ENCODE results near the gene PPP1R2. TPM values are rescaled to one million over a fixed set of nuclear protein-coding genes. Genes with fewer than 3 reads are reported as not detected.

The PPP1R2 gene
- total and polyA plus RNA-seq, 2 of the 13 experiments (the other 11 are each of a cell fraction or from before 2014, with no cell fraction given): 36.5 to 86.5 TPM

DNA sequence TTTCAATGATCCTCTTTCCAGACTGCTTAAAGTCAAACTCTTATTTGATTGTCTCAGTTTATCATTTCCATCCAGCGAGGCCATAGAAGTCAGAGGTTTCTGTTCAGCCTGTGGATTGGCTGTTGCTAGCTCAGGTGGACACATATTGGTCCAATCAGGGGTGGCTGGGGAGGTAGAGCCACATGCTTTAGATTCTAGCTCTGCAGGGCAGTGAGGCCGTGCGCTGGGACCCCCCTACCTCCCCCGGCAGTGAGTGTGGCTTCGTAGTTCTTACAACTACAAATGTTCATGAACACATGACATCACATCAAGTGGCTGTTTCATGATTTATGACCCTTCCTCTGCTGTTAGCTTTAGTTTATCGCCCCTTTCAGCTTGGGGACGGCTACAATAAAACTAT is 22.6 kb upstream of the PPP1R2 start:
- FAIRE-seq (no peak), DNase-seq (ENCODE audit: low spot score) (no peak), ATAC-seq (no peak)
- H3K27ac ChIP-seq (ENCODE audit: extremely low read length, insufficient read depth, low read length): no peak overlapping the region
- no peaks in the 10 kb centered on the region for H4K20me1 ChIP-seq (ENCODE audit: insufficient read depth, low read length)
- no peaks in the 10 kb centered on the region for H3K79me2 ChIP-seq (ENCODE audit: insufficient read depth, low read length)
- CTCF ChIA-PET (ENCODE audit: low intra/inter-chr PET ratio, low total read pairs): no interaction called here
- H2AFZ ChIP-seq (ENCODE audit: low read length): no peak overlapping the region
- BruUV-seq (replicated peaks): no TSS peak
- 43% methylated on average over 7 of the region's 7 CpGs for WGBS (ENCODE audit: low lambda C conversion rate)
- no peak overlapping the region for H3K4me3 ChIP-seq (replicated peaks in 1 of 3; ENCODE audit: insufficient read depth in 1 of 3, low read depth in 2 of 3, low read length in 3 of 3)
- peak overlapping the region; percentile 49 for H3K4me2 ChIP-seq (ENCODE audit: low read depth, low read length)
- POLR2A ChIA-PET: no interaction called here
- no peaks in the 10 kb centered on the region; a peak in 1 of 5 replicates for H3K27me3 ChIP-seq (ENCODE audit: control insufficient read depth in 1 of 2, insufficient read depth in 2 of 2, low read length in 2 of 2)
- H3K9ac ChIP-seq (ENCODE audit: insufficient read depth, low read depth, low read length): no peak overlapping the region
- in situ Hi-C loops (cut with HindIII; ENCODE audit: extremely low pct_ligation_motif_present, low pct_unique_long_range_greater_than_20kb) (no loop called here), intact Hi-C loops (cut with micrococcal nuclease; ENCODE audit: unreplicated experiment) (loop anchor here (1.0 to 2.0 kb wide), 2 partner anchors 14 to 15 kb away; no protein-coding TSS in a partner anchor)
- no peak for TF ChIP-seq PBX2 (CRISPR knock-in tag; IDR thresholded peaks at IDR 0.05)
- TF ChIP-seq CREM (IDR thresholded peaks at IDR 0.05): no peak
- TF ChIP-seq CREM (CRISPR knock-in tag; IDR thresholded peaks at IDR 0.05): no peak
- TF ChIP-seq NFYB (CRISPR knock-in tag; IDR thresholded peaks at IDR 0.05): peak; percentile 66; the same call in 1 of the 2 replicates
- 0 out of 2 replicates have a peak, but pooled peaks cover 5% of the 10 kb centered on the region for H3K4me1 ChIP-seq (ENCODE audit: insufficient read depth, low read length)
- H3K9me3 ChIP-seq (ENCODE audit: low read length): no peaks in the 10 kb centered on the region
- no peaks in the 10 kb centered on the region for H3K36me3 ChIP-seq (replicated peaks in 1 of 2; ENCODE audit: control insufficient read depth in 1 of 2, insufficient read depth in 2 of 2, low read length in 2 of 2)

GRCh38 chr3:195563317-195563716 is 20.2 kb upstream of the PPP1R2 start:
- H3K79me2 ChIP-seq (ENCODE audit: insufficient read depth, low read length): no peaks in the 10 kb centered on the region
- no peaks in the 10 kb centered on the region for H3K36me3 ChIP-seq (replicated peaks in 1 of 2; ENCODE audit: control insufficient read depth in 1 of 2, insufficient read depth in 2 of 2, low read length in 2 of 2)
- BruUV-seq (replicated peaks): no TSS peak
- peaks cover 11% of the 10 kb centered on the region for H3K4me1 ChIP-seq (ENCODE audit: insufficient read depth, low read length)
- CTCF ChIA-PET (ENCODE audit: low intra/inter-chr PET ratio, low total read pairs): no interaction called here
- no peaks in the 10 kb centered on the region for H4K20me1 ChIP-seq (ENCODE audit: insufficient read depth, low read length)
- no peak overlapping the region for H3K4me3 ChIP-seq (replicated peaks in 1 of 3; ENCODE audit: insufficient read depth in 1 of 3, low read depth in 2 of 3, low read length in 3 of 3)
- POLR2A ChIA-PET: no interaction called here
- H3K27me3 ChIP-seq (ENCODE audit: control insufficient read depth in 1 of 2, insufficient read depth in 2 of 2, low read length in 2 of 2): peaks cover 0 to 2% of the 10 kb centered on the region in 2 experiments; a peak in 1 of 5 replicates
- no peak overlapping the region for H2AFZ ChIP-seq (ENCODE audit: low read length)
- in situ Hi-C loops (cut with HindIII; ENCODE audit: extremely low pct_ligation_motif_present, low pct_unique_long_range_greater_than_20kb): no loop called here
- no peak for FAIRE-seq
- intact Hi-C loops (cut with micrococcal nuclease; ENCODE audit: unreplicated experiment): no loop called here
- H3K9me3 ChIP-seq (ENCODE audit: low read length): no peaks in the 10 kb centered on the region
- no peak for ATAC-seq
- no peak for DNase-seq (ENCODE audit: low spot score)
- H3K9ac ChIP-seq (ENCODE audit: insufficient read depth, low read depth, low read length): no peak overlapping the region
- no peak overlapping the region for H3K27ac ChIP-seq (ENCODE audit: extremely low read length, insufficient read depth, low read length)
- H3K4me2 ChIP-seq (ENCODE audit: low read depth, low read length): no peak overlapping the region
- 75% methylated on average over 4 of the region's 4 CpGs for WGBS (ENCODE audit: low lambda C conversion rate)
- TF ChIP-seq NFKB2 (CRISPR knock-in tag; IDR thresholded peaks at IDR 0.05; ENCODE audit: borderline replicate concordance) (no peak), ATF4 (CRISPR knock-in tag; IDR thresholded peaks at IDR 0.05) (no peak), HOXA9 (CRISPR knock-in tag; IDR thresholded peaks at IDR 0.05; ENCODE audit: borderline replicate concordance) (no peak), ZNF350 (CRISPR knock-in tag; IDR thresholded peaks at IDR 0.05; ENCODE audit: borderline replicate concordance, low read depth) (no peak), CC2D1A (CRISPR knock-in tag; IDR thresholded peaks at IDR 0.05) (no peak)
- TF ChIP-seq, protein P1, sequence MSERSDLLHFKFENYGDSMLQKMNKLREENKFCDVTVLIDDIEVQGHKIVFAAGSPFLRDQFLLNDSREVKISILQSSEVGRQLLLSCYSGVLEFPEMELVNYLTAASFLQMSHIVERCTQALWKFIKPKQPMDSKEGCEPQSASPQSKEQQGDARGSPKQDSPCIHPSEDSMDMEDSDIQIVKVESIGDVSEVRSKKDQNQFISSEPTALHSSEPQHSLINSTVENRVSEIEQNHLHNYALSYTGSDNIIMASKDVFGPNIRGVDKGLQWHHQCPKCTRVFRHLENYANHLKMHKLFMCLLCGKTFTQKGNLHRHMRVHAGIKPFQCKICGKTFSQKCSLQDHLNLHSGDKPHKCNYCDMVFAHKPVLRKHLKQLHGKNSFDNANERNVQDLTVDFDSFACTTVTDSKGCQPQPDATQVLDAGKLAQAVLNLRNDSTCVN (CRISPR knock-in tag; IDR thresholded peaks at IDR 0.05; ENCODE audit: borderline replicate concordance): no peak
- TF ChIP-seq, protein P2, sequence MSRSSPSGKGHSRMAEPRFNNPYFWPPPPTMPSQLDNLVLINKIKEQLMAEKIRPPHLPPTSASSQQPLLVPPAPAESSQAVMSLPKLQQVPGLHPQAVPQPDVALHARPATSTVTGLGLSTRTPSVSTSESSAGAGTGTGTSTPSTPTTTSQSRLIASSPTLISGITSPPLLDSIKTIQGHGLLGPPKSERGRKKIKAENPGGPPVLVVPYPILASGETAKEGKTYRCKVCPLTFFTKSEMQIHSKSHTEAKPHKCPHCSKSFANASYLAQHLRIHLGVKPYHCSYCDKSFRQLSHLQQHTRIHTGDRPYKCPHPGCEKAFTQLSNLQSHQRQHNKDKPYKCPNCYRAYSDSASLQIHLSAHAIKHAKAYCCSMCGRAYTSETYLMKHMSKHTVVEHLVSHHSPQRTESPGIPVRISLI (CRISPR knock-in tag; IDR thresholded peaks at IDR 0.05; ENCODE audit: borderline replicate concordance): no peak
